Measurements from ENCODE around the gene RETREG2.

DNA sequence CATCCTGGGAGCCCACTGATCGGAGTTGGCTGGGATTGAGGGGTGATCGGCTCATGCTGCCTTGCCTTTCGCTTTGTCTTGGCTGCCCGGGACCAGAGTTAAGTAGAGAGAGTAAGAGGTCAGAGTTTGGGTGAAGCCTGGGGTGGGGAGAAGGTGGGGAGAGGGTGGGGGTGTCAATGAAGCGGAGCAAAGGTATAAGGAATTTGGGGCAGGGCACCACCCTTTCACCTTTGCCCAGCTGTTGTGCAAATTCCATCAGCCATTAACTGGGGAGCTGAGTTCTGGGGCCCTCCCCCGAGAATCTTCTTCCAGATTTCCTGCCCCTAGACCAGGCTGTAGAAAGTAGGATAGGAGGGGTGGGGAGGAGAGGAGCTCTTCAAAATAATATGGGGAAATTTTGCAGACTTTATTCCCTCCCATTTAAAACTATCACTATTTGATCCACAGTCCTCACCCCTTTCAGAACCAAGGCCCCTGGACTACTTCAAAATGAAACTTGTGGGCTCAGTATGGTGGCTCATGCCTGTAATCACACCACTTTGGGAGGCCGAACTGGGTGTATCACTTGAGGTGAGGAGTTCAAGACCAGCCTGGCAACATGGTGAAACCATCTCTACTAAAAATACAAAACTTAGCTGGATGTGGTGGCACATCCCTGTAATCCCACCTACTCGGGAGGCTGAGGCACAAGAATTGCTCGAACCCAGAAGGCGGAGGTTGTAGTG, 8.0 kb upstream of the RETREG2 start, which contains the start of gene SLC23A3:
- TF ChIP-seq CTCF (IDR thresholded peaks at IDR 0.05): no peak
- no peak for TF ChIP-seq ZFX (IDR thresholded peaks at IDR 0.05; ENCODE audit: borderline replicate concordance)
